ENCODE results near the gene AHNAK2.

The AHNAK2 gene

DNA sequence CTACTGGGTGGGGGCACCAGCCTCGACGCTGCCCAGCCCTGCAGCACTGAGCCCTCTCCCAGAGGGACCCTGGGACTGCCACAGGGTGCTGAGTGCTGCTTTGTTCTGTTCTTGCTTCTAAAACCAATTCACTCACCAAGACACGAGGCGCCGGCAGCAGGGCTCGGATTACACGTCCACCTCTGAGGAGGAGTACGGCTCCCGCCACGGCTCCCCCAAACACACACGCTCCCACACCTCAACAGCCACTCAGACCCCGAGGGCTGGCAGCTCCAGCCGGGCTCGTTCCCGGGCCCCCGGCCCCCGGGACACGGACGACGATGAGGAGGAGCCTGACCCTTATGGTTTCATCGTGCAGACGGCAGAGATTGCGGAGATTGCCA is 88.8 kb downstream of the AHNAK2 start:
- DNase-seq (ENCODE audit: extremely low read depth in 1 of 2, low read depth in 1 of 2) = no peak

DNA sequence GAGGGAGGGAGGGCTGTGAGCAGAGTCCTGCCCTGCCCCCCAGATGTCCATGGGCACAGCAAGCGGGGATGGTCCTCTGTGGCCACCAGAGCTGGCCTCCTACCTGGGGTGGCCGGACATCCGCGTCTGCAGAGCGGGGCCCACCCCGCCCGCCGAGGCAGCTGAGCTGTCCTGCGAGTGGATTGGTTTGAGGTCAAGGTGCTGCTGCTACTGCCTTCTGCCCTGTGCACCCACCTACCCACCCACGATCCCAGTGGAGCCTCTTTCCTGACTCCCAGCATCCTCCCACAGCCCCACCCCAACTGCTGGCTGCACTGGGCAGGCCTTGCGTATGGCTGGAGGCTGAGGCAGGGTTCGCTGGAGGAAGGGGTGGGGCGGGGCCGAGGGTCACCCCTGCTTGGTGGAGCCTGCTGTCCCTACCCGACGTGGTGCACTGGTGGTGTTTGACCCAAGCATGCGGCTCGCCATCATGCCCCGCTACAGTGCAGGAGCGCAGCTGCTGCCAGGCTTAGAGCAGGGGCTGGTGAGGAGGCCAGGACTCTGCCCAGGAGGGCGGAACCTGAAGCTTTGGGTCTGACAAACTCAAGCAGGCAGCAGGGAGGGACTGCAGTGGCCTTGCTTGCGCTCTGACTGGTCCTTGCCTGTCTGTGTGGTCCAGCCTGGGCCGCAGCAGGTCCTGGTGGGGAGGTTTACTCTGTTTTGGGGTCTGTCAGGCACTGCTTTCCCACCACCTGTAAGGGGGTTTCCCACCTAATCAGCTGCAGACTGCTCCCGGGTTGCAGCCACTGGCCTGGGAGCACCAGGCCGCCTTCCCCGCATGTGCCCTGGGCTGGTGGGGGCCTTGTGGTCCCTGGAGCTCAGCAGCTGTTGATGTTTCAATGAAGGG is 89.4 kb downstream of the AHNAK2 start:
- no peak for DNase-seq (ENCODE audit: extremely low read depth in 1 of 2, low read depth in 1 of 2)

DNA sequence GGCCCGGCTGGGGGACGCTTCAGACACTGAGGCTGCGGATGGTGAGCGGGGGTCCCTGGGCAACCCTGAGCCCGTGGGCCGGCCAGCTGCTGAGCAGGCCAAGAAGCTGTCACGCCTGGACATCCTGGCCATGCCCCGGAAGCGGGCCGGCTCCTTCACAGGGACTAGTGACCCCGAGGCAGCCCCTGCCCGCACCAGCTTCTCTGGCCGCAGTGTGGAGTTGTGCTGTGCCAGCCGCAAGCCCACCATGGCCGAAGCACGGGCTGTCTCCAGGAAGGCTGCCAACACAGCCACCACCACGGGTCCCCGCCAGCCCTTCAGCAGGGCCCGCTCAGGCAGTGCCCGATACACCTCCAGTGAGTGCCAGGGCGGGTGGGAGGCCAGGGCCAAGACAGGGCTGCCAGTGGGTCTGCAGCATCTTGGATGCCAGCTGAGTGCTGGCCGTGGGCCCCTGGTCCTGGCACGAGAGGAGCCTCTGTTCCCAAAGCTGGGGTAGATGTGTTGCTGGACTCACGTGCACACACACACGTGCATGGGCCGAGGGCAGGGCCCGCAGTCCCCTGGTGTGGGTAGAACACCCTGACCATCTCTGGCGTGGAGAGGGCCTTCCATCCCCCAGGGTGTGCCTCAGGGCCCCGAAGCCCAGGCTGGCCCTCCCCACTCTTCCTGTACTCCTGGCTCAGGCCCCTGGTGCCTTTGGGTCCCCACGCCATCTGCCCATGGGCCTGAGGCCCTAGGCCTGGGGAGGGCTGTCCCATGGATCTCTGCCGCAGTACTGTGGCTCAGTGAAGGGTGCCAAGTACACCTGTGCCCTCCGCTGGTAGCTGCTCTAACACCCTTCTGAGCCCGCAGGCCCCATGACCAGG is 90.3 kb downstream of the AHNAK2 start:
- no peak for DNase-seq (ENCODE audit: extremely low read depth in 1 of 2, low read depth in 1 of 2)

All from stimulated activated CD8-positive, alpha-beta memory T cell treated with anti-CD3 and anti-CD28 coated beads, Interleukin-7, amount 100 ng/mL, for 48 hours (primary cell).